ENCODE data around the gene PPA2.
"Not testable (repeated sequence)": the region's sequence is repeated elsewhere in the genome, so short reads cannot be mapped to it uniquely, and the experiment has no call there.

PPA2 gene

GRCh38 chr4:105460306-105460705 is 13.6 kb downstream of the PPA2 start:
- no peak for DNase-seq (ENCODE audit: low read depth in 2 of 2)

- not testable (repeated sequence) for DNase-seq (ENCODE audit: low read depth in 2 of 2)
Observed at GRCh38 chr4:105458541-105458940, 15.3 kb downstream of the PPA2 start.

- DNase-seq (ENCODE audit: low read depth in 2 of 2): no peak
Observed at GRCh38 chr4:105458001-105458400, 15.9 kb downstream of the PPA2 start.

- DNase-seq (ENCODE audit: low read depth in 2 of 2): no peak
Observed at GRCh38 chr4:105455998-105456397, 17.9 kb downstream of the PPA2 start.

- no peak for DNase-seq (ENCODE audit: low read depth in 2 of 2)
Observed at GRCh38 chr4:105455182-105455581, 18.7 kb downstream of the PPA2 start.

- DNase-seq (ENCODE audit: low read depth in 2 of 2): peak in 1 of 2 donors; percentile 12
Observed at GRCh38 chr4:105453550-105454205, 20.2 kb downstream of the PPA2 start.

- DNase-seq (ENCODE audit: low read depth in 2 of 2): no peak
Observed at GRCh38 chr4:105451346-105451745, 22.5 kb downstream of the PPA2 start.

- no peak for DNase-seq (ENCODE audit: low read depth in 2 of 2)
Observed at GRCh38 chr4:105440890-105441289, 33.0 kb downstream of the PPA2 start.

- no peak for DNase-seq (ENCODE audit: low read depth in 2 of 2)
Observed at GRCh38 chr4:105437637-105438036, 36.2 kb downstream of the PPA2 start.

GRCh38 chr4:105436414-105436813 is 37.4 kb downstream of the PPA2 start:
- DNase-seq (ENCODE audit: low read depth in 2 of 2): no peak

GRCh38 chr4:105434940-105435339 is 38.9 kb downstream of the PPA2 start:
- no peak for DNase-seq (ENCODE audit: low read depth in 2 of 2)

GRCh38 chr4:105433421-105433820 is 40.4 kb downstream of the PPA2 start:
- no peak for DNase-seq (ENCODE audit: low read depth in 2 of 2)

- no peak for DNase-seq (ENCODE audit: low read depth in 2 of 2)
Observed at GRCh38 chr4:105432438-105432837, 41.4 kb downstream of the PPA2 start.

GRCh38 chr4:105430811-105431210 is 43.1 kb downstream of the PPA2 start:
- no peak for DNase-seq (ENCODE audit: low read depth in 2 of 2)

- no peak for DNase-seq (ENCODE audit: low read depth in 2 of 2)
Observed at GRCh38 chr4:105426187-105426897, 47.5 kb downstream of the PPA2 start.

- DNase-seq (ENCODE audit: low read depth in 2 of 2): no peak
Observed at GRCh38 chr4:105422207-105422920, 51.5 kb downstream of the PPA2 start.

- DNase-seq (ENCODE audit: low read depth in 2 of 2): no peak
Observed at GRCh38 chr4:105417624-105418023, 56.2 kb downstream of the PPA2 start.

GRCh38 chr4:105415281-105415744 is 58.5 kb downstream of the PPA2 start:
- DNase-seq (ENCODE audit: low read depth in 2 of 2): no peak

GRCh38 chr4:105414316-105414715 is 59.5 kb downstream of the PPA2 start:
- no peak for DNase-seq (ENCODE audit: low read depth in 2 of 2)

GRCh38 chr4:105409135-105409534 is 64.7 kb downstream of the PPA2 start:
- DNase-seq (ENCODE audit: low read depth in 2 of 2): not testable (repeated sequence)

GRCh38 chr4:105400901-105401677 is 72.8 kb downstream of the PPA2 start:
- DNase-seq (ENCODE audit: low read depth in 2 of 2): no peak

All from stimulated activated CD4-positive, alpha-beta T cell treated with anti-CD3 and anti-CD28 coated beads, Interleukin-4, amount 100 ng/mL, for 48 hours (primary cell).